ENCODE results near the gene ADM2.
"Not testable (repeated sequence)": the region's sequence is repeated elsewhere in the genome, so short reads cannot be mapped to it uniquely, and the experiment has no call there.

ADM2 gene, protein sequence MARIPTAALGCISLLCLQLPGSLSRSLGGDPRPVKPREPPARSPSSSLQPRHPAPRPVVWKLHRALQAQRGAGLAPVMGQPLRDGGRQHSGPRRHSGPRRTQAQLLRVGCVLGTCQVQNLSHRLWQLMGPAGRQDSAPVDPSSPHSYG

DNA sequence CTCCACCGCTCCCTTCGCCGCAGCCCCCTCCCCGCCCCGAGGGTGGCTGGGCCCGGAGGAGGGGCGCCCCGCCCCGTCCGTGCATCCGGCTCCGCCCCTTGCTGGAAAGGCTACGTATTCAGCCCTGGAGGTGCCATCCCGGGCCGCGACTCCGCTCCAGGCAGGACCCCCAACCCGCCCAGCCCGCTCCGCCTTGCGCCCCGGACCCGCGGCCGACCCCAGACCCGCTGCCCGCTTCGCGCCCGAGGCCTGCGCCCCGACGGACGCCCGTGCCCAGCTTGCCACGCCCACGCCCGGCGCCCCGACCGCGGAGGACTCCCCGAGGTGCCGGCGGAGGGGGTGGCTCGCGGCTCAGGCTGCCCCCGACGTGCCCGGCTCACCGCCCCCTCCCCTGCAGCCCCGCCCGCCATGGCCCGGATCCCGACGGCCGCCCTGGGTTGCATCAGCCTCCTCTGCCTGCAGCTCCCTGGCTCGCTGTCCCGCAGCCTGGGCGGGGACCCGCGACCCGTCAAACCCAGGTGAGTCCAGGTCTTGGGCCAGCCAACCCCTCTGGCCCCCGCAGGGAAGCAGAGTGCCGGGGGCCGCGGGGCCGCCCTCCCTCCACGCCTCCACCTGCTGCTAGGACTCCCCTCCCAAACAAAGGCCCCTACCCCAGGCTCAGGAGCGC, at the start of gene ADM2:
ADM2 (plus strand) TSS at position 104 of the 667 bp plus-strand sequence; CDS start at position 409, 305 bp downstream.
- peak; percentile 62 for DNase-seq

DNA sequence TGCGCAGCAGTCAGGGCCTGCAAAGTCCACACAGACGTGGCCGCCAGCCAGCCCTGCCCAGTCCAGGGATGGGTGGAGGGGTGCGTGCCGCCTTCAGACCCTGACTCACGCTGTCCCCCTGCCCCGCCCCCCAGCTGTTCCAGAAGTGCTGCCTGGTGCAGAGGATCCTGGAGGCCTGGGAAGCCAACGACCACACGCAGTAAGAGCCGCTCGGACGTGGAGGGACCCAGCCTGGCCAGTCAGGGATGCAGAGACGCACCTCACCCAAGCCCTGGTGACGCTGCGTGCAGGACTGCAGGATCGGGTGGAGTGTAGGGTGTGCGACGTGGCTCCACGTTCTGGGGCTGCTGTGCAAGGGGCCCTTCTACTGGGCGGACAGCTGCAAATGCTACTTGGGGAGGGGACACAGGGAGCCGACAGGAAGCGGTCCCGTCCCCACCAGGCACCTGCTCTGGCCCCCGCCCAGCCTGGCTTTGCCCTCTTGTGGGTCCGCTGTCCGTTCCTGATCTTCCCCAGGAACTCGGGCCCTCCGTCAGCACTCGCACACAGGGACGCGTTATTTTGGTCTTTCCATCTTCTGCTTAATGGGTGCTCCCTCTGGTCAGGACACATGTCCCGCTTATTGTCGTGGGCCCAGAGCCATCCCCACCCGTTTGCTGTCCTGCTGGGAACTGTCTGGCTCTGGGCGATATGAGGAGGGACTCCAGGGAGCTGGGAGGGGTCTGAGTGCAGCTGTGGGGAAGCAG, 49.0 kb upstream of the ADM2 start:
- no peak for DNase-seq

DNA sequence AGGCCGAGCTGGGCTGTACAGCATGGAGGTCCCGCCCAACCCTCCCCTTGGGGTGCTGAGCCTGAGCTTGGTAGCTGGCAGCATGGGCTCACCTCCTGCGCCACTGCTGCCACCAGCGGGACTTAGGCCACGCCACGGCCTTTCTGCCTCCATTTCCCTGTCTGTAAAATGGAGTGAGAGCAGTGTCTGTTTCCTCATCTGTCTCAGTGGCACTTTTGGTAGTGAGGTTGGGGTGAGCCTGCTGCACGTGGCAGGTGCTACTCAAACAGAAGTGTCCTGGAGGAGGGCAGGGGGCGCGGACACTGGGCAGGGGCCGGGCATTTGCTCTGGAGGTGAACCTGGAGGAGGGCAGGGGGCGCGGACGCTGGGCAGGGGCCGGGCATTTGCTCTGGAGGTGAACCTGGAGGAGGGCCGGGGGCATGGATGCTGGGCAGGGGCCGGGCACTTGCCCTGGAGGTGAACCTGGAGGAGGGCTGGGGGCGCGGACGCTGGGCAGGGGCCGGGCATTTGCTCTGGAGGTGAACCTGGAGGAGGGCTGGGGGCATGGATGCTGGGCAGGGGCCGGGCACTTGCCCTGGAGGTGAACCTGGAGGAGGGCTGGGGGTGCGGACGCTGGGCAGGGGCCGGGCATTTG, 48.3 kb upstream of the ADM2 start:
- DNase-seq = not testable (repeated sequence)

DNA sequence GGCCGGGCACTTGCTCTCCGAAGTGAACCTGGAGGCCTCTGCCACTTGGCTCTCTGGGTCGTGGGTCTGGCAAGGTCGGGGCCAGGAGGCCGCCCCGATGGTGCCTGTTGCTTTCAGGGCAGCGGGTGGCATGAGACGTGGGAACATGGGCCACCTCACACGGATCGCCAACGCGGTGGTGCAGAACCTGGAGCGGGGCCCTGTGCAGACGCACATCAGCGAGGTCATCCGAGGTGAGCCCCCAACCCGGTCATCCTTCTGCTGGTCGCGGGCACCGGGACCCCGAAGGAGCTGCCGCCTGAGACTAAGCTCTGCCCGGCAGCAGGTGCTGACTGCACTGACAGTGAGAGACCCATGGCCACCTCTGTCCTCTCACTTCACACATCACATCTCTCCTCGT, 46.5 kb upstream of the ADM2 start:
- DNase-seq = peak; percentile 21

DNA sequence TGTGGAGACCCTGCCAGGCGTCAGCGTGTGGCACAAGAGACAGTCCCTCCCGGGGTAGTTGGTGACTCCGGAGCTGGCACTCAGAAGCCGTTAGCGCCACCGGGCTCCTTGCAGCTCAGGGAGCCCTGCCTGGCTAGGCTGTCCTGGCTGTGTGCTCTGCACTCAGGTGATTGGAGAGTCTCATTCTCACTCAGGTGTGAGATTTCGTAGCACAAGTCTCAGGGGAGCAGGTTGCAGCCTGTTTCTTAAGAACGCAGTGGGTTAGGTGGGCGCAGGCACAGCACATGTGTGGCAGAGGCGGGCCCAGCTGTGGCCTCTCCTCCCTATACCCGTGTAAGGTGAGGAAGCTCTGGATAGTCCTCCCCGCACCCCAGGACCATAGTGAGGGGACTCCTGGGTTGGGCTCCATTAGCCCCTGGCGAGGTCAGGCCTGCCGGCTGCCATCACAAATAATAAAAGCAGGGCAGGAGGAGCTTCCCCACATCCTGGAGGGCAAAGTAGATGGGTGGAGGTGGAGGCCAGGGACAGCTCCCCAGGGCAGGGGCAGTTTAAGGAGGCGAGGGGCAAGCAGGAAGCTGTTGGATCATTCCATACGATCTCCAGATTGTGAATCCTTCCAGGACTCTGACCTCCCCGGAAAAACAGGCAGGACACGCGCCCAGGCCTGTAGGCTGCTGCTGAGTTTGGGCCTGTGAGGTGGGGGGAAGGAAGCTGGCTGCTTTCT, 45.9 kb upstream of the ADM2 start:
- peak; percentile 16 for DNase-seq

DNA sequence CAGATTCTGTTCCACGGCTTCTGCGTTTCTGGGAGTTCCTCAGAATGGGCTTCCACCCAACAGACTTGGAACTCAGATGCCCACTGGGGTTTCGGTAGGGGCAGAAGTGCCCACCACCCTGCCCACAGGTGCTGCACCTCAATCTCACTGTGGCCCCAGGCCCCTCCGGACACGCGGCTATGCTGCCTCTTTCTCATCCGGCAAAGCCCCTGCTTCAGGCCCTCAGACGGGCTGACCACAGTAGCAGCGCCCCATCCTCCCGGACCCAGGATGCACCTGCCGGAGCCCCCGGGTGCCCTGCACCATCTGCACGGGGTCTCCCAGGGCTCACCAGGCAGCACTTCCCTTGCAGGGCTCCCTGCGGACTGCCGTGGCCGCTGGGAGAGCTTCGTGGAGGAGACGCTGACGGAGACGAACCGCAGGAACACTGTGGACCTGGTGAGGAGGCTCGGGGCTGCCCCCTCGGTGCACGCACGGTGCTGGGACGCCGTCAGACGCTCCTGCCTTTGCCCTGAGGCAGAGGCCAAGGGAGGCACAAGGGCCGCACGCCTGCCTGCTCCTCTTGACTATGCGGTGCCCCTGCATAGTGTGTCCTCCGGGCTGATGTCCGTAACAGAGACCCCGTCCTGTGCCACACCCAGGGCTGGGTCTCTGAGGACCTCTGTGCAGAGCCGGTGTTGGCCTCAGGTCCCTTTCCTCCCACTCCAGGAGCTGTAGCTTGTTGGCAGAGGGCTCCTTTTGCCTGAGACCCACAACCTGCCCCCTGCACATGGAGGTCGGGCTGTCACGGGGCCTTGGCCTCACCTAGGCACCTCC, 45.1 kb upstream of the ADM2 start:
- DNase-seq = peak; percentile 15

DNA sequence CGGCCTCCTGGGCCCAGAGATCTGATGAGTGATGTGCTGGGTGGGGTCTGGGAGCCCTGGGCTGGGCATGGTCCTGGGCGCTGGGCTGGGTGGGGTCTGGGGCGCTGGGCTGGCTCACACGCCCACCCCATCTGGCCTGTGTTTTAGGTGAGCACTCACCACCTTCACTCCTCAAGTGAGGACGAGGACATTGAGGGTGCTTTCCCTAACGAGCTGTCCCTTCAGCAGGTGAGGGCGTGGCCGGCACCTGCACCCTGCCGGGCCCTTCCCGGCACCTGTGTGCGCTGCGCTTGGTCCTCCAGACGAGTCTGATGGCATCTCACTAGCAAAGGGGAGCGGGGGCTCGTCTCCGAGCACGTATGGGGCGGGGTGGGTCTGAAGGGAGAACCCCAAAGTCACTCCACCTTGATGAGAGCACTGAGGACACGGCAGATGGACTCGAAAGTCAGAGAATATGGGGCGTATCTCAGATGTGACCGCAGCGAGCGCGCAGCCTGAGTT, 44.5 kb upstream of the ADM2 start:
- DNase-seq = peak; percentile 16

DNA sequence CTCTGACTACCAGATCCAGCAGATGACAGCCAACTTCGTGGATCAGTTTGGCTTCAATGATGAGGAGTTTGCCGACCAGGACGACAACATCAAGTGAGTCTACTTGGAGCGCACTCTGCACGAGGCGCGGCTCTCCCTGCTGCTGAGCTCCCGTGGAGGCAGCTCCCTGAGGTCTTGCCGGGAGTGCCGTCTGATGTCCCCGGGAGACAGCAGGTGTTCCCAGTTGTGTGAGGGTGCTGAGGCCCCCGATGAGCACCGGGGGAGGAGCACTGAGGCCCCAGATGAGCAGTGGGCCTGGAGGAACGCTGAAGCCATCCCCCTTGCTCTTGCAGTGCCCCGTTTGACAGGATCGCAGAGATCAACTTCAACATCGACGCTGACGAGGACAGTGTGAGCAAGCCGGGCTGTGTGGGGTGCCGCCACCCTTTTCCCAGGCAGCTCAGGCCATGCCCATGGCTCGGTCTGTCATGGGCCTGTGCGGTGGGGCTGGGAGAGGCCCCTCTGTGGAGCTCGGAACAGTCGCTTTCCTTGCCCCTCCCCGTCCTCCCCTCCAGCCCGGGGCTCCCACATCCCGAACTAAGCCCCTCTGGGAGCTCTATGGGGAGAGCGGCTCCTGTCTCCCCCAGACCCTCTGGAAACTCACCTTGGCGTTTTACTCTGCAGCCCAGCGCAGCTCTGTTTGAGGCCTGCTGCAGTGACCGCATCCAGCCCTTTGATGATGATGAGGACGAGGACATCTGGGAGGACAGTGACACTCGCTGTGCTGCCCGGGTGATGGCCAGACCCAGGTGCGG, 43.6 kb upstream of the ADM2 start:
- DNase-seq = peak; percentile 18

DNA sequence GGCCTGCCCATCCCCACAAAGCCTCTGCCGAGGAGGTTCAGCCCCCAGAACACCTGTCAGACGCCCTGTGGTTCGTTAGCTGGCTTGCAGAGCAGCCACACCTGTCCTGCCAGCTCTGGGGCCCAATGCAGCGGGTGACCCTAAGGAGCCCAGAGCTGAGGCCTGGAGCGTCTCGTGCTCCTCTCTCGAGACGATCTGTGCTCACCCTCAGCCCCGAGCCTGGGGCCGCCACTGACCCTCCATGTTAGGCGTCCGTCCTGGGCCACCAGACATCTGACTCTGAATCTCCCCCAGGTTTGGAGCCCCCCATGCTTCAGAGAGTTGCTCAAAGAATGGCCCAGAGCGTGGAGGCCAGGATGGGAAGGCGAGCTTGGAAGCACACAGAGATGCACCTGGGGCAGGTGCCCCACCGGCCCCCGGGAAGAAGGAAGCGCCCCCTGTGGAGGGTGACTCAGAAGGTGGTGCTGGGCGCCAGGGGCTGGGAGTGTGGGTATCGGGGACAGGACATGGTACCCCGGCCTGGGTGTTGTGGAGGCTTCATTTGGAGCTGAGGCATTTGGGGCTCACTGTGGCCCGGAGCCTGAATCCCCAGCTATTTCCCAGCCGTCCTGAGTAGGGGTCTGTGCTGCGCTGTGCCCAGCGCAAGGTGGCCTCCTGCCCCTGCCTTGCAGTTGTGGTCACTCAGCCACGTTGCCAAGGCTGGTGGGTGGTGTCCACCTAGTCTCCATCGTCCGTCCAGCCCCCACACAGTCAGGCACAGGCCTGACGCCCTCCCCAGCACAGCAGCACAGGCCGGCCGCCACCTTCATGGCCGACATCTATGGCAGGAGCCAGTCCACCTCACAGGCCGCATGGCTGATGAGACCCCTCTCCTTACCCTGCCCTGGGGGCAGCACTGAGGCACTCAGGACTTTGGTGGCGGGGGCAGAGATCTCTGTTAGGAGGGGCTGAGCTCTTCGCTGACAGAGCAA, 42.8 kb upstream of the ADM2 start:
- DNase-seq = no peak

DNA sequence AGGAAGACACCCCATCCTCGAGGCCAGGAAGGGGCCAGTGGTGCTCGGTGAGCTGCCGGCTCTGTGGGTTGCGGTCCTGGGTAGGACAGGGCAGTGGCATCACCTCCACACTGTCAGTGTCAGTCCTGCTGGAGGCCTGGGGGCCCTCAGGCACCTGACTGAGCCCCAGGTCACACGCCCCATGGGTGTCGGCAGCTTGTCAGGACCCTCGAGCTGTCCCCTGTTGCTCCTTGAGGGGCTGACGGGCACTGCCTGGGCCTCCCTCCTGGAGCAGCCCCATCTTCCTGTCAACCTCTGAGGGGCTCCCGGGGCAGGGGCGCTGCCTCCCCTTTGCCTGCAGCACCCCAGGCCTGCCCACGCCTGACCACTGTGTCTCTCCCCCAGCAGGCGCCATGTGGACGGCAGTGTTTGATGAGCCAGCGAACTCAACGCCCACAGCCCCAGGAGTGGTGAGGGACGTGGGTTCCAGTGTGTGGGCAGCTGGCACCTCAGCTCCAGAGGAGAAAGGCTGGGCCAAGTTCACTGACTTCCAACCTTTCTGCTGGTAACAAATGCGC, 42.0 kb upstream of the ADM2 start:
- no peak for DNase-seq

DNA sequence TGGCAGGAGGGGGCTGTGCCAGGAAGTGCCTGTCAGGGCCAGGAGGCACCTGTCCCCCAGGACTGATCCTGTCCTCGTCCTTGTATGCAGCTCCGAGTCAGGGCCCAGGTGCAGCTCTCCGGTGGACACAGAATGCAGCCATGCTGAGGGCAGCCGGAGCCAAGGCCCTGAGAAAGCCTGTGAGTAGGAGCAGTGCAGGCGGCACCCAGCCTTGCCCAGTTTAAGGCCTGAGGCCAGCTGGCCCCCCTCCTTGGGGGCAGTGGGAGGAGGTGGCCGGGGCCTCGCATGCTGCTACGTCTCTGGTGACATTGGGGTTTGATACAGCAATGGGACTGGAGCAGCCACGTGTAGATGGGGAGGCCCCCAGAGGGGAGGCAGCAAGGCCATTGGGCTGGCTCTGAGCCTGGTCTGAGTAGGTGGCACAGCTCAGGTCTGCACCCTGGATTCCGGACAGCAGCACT, 41.4 kb upstream of the ADM2 start:
- no peak for DNase-seq

DNA sequence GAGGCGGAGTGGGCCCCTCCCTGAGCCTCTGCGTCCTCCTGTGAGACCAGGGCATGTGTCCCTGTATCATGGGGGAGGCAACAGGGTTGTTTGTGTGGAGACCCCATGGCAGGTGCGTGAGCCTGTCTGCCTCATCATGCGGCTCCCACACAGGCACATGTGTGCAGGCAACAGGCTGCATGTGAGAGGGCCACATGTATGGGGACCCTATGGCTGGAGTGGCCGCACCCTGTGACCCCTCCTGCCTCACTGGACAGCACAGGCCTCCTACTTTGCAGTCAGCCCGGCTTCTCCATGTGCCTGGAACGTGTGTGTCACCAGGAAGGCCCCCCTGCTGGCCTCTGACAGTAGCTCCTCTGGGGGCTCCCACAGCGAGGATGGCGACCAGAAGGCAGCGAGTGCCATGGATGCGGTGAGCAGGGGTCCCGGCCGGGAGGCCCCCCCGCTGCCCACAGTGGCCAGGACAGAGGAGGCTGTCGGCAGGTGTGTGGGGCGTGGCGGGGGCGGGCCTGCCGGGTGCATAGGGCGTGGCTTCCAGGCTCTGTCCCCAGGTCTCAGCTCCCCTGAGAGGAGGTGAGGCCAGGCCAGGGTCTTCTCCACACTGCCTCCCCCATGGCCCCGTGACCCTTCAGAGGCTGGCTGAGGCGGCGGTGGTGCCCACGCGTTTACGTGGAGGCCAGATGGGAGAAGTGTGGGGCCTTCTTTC, 40.6 kb upstream of the ADM2 start:
- no peak for DNase-seq

DNA sequence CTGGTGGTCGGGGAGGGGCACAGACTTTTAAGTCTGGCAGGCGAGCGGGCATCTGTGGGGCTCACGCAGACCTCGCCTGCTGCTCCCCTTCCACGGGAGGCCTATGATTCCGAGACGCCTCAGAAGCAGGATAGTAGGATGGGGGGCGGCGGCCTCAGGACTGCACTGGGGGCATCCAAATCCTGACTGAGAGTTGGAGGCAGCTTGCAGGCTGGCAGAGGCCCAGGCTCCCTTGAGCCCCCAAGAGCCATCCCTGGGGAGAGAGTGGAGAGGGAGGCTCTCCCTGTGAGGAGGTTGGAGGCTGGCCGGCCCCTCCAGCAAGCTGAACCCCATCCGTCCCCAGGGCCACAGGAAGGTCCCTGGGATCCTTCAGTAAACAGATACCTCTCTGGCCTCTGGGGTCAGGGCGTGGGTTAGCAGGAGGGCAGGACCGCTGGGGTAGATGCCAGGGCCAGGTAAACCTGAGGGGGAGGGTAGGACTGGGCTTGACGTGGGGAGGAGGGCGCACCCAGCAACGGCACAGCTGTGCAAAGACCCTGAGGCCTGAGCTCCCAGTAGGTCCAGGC, 39.8 kb upstream of the ADM2 start:
- DNase-seq = no peak

DNA sequence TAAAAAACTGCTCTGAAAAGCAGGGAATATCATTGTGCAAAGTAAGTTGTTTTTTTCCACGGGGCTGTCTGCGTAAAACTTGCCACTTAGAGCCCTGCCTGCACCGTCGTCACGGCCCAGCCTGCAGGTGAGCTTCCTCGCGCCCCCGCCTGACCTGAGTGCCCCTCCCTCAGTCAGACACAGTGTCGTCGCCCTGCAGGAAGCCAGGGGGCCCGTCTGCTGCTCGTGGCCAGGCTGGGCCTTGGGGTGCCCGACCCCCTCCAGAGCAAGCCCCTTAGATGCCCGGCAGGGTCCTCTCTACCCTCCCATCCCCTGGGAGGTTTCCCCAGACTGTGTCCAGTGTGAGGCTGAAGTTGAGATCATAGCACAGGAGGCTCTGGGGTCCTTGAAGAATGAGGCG, 38.1 kb upstream of the ADM2 start:
- DNase-seq = no peak

DNA sequence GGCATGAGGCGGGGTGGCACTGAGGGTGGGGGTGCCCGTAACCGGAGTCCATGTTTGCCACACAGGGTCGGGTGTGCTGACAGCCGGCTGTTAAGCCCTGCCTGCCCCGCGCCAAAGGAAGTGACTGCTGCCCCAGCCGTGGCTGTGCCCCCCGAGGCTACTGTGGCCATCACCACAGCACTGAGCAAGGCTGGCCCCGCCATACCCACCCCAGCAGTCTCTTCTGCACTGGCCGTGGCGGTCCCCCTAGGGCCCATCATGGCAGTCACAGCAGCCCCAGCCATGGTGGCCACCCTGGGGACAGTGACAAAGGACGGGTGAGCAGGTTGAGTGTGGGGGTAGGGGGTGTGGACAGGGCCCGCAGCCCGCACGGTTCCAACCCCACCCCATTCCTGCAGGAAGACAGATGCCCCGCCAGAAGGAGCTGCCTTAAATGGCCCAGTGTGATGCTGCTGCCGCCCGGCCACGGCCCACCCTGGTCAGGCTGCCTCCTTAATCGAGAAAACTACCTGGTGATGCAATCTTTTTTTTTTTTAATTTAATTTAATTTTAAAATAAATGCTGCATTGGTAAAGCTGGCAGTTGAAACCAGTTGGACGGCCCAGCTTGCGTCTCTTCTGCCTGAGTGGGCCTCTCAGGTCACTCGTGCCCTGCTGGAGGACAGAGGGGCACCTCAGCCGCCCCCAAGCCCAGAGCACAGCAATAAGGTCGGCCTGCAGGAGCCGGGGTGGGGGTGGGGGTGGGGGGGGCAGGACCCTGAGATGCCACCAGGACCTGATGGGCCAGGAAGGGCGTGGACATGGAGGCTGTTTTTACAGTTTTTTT, 37.3 kb upstream of the ADM2 start:
- no peak for DNase-seq

DNA sequence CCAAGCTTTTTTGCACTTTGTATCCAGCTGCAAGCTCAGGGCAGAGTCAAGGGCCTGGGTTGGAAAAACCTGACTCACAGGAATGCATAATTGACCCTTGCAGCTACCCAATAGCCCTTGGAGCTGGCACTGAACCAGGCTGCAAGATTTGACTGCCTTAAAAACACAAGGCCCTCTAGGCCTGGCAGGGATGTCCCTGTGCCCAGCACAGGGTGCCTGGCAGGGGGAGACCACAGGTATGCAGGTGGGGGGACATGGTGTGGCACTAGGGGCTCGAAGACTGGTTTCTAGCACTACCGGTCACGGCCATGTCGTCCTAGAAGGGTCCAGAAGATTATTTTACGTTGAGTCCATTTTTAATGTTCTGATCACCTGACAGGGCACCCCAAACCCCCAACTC, 36.7 kb upstream of the ADM2 start:
- peak; percentile 62 for DNase-seq
